Urothelium cell line (cell line): ENCODE data around the gene DIP2C.
"Not testable (repeated sequence)": the region's sequence is repeated elsewhere in the genome, so short reads cannot be mapped to it uniquely, and the experiment has no call there.

Experiments
- DNase-seq: peaks from one replicate; pipeline ENCODE4 v3.0.0; 2011; ENCODE audit warnings: low spot score, mixed read lengths
- FAIRE-seq: peaks from 2 replicates; lab custom pipeline; 2011; peaks lifted over from hg19 to GRCh38; lab: Jason Lieb, UNC

Gene DIP2C

GRCh38 chr10:644076-644942 lies 45.2 kb downstream of the DIP2C start:
- no peak for DNase-seq
- no peak for FAIRE-seq

GRCh38 chr10:642186-642890 lies 47.1 kb downstream of the DIP2C start:
- DNase-seq (no peak), FAIRE-seq (no peak)

- FAIRE-seq (no peak), DNase-seq (no peak)
Observed at GRCh38 chr10:641149-642010, 48.1 kb downstream of the DIP2C start.

GRCh38 chr10:640673-641045 lies 48.8 kb downstream of the DIP2C start:
- no peak for DNase-seq
- no peak for FAIRE-seq

- FAIRE-seq: no peak
- DNase-seq: no peak
Observed at GRCh38 chr10:639751-640672, 49.5 kb downstream of the DIP2C start.

GRCh38 chr10:639001-639750 lies 50.3 kb downstream of the DIP2C start:
- FAIRE-seq: no peak

GRCh38 chr10:637771-638195 lies 51.7 kb downstream of the DIP2C start:
- no peak for FAIRE-seq
- no peak for DNase-seq

More at GRCh38 chr10:639001-639750, 50.3 kb downstream of the DIP2C start:
- no peak for DNase-seq

- FAIRE-seq: no peak
- no peak for DNase-seq
Observed at GRCh38 chr10:637221-637620, 52.2 kb downstream of the DIP2C start.

- FAIRE-seq (no peak), DNase-seq (no peak)
Observed at GRCh38 chr10:636769-637168, 52.7 kb downstream of the DIP2C start.

GRCh38 chr10:636016-636730 lies 53.3 kb downstream of the DIP2C start:
- DNase-seq: no peak
- FAIRE-seq: no peak

- FAIRE-seq (no peak), DNase-seq (no peak)
Observed at GRCh38 chr10:635088-635861, 54.2 kb downstream of the DIP2C start.

- FAIRE-seq (no peak), DNase-seq (no peak)
Observed at GRCh38 chr10:634256-634655, 55.2 kb downstream of the DIP2C start.

GRCh38 chr10:633279-634245 lies 55.9 kb downstream of the DIP2C start:
- no peak for DNase-seq
- no peak for FAIRE-seq

- FAIRE-seq: not testable (repeated sequence)
Observed at GRCh38 chr10:632807-633177, 56.7 kb downstream of the DIP2C start.

GRCh38 chr10:632155-632806 lies 57.2 kb downstream of the DIP2C start:
- FAIRE-seq, DNase-seq: not testable (repeated sequence)

More at GRCh38 chr10:632807-633177, 56.7 kb downstream of the DIP2C start:
- not testable (repeated sequence) for DNase-seq

- no peak for FAIRE-seq
- DNase-seq: no peak
Observed at GRCh38 chr10:631266-631665, 58.2 kb downstream of the DIP2C start.
